SU-DHL-6 (cell line): Measurements from ENCODE around the gene ITGB8.

Source experiments
- H2AFZ ChIP-seq: fragments of 200-600 bp; sonication (generic); 2 replicates; pipeline ENCODE4 v1.6.1; 2014; ENCODE audit warnings: low read depth, mild to moderate bottlenecking, moderate library complexity, mixed read lengths, antibody characterized with exemption, low read length; ENCODE audit not compliant: severe bottlenecking
- H3F3A ChIP-seq: fragments of 200-600 bp; shearing (Covaris generic); 2 replicates; pipeline ENCODE4 v1.6.0; 2016; ENCODE audit warnings: antibody characterized with exemption, mild to moderate bottlenecking; ENCODE audit not compliant: insufficient read depth
- H3K27ac ChIP-seq: fragments of 200-600 bp; sonication (generic); 2 replicates; pipeline ENCODE4 v1.5.1; 2016; ENCODE audit warnings: low read depth, mild to moderate bottlenecking, low read length, moderate library complexity, mixed read lengths
- H3K27me3 ChIP-seq: fragments of 200-600 bp; sonication (generic), shearing (Covaris generic); 2 replicates; pipeline ENCODE4 v1.6.0; 2014; ENCODE audit warnings: mild to moderate bottlenecking, low read length
- H3K36me3 ChIP-seq: fragments of 200-600 bp; sonication (generic); 2 replicates; pipeline ENCODE4 v1.6.1; 2014; ENCODE audit warnings: mild to moderate bottlenecking, low read length, mixed read lengths
- H3K4me2 ChIP-seq: fragments of 300-600, 200-600 bp; shearing (Covaris generic), sonication (generic); 2 replicates; pipeline ENCODE4 v1.6.0; 2014; ENCODE audit warnings: low read length, low read depth, mild to moderate bottlenecking; ENCODE audit not compliant: poor library complexity, severe bottlenecking
- H3K4me3 ChIP-seq: fragments of 200-600 bp; sonication (generic); 2 replicates; pipeline ENCODE4 v1.5.1; 2014; ENCODE audit warnings: antibody characterized with exemption, low read length, mild to moderate bottlenecking, mixed read lengths; ENCODE audit not compliant: insufficient read depth, poor library complexity, severe bottlenecking
- H3K79me2 ChIP-seq: fragments of 200-600 bp; sonication (generic); 2 replicates; pipeline ENCODE4 v1.6.1; 2014; ENCODE audit warnings: mild to moderate bottlenecking, low read length, moderate library complexity; ENCODE audit not compliant: insufficient read depth
- H3K9ac ChIP-seq: fragments of 200-600 bp; sonication (generic); 2 replicates; pipeline ENCODE4 v1.7.0; 2014; ENCODE audit warnings: mild to moderate bottlenecking, low read length
- H3K9me2 ChIP-seq: fragments of 200-600 bp; sonication (generic); replicated peaks from 2 replicates; pipeline ENCODE4 v1.6.1; 2014; ENCODE audit warnings: low read length; ENCODE audit not compliant: insufficient read depth
- H3K9me3 ChIP-seq: fragments of 200-600 bp; sonication (generic); 2 replicates; pipeline ENCODE4 v1.6.1; 2014; ENCODE audit warnings: low read length, mixed read lengths; ENCODE audit not compliant: insufficient read depth
- H4K20me1 ChIP-seq: fragments of 200-600 bp; sonication (generic); 2 replicates; pipeline ENCODE4 v1.6.1; 2014; ENCODE audit warnings: low read depth, mild to moderate bottlenecking, antibody characterized with exemption, low read length, moderate library complexity, mixed read lengths
- CTCF ChIP-seq: fragments of 200-600 bp; sonication (generic); IDR thresholded peaks from one replicate; pipeline ENCODE4 v1.5.1; 2017; ENCODE audit warnings: antibody characterized with exemption, mild to moderate bottlenecking, low read length, moderate library complexity; ENCODE audit not compliant: insufficient read depth, poor library complexity, severe bottlenecking
- EZH2phosphoT487 ChIP-seq: fragments of 200-600 bp; sonication (generic), shearing (Covaris generic); conservative IDR thresholded peaks from 2 replicates; pipeline ENCODE4 v1.6.1; 2018; ENCODE audit warnings: mild to moderate bottlenecking, antibody characterized with exemption, low read length, moderate library complexity, mixed read lengths

Gene ITGB8

GRCh38 chr7:20350518-20350951 lies 19.8 kb downstream of the ITGB8 start:
- Histone ChIP-seq H3K27me3 (no peaks in the 10 kb centered on the region), H3K4me3 (no peak overlapping the region), H3K27ac (no peak overlapping the region), H4K20me1 (no peaks in the 10 kb centered on the region), H3K9me2 (no peaks in the 10 kb centered on the region), H3K9me3 (no peaks in the 10 kb centered on the region), H2AFZ (no peak overlapping the region), H3F3A (no peaks in the 10 kb centered on the region), H3K9ac (no peak overlapping the region), H3K36me3 (no peaks in the 10 kb centered on the region), H3K4me2 (no peak overlapping the region), H3K79me2 (no peaks in the 10 kb centered on the region)
- TF ChIP-seq EZH2phosphoT487 (no peak), CTCF (no peak)

- no peak overlapping the region for H3K4me2 ChIP-seq
Observed at GRCh38 chr7:20350996-20351692, 20.4 kb downstream of the ITGB8 start.

GRCh38 chr7:20351901-20352300 lies 21.2 kb downstream of the ITGB8 start:
- no peak overlapping the region for H3K4me2 ChIP-seq
- H2AFZ ChIP-seq, result no peak overlapping the region
- no peaks in the 10 kb centered on the region for H3K9me2 ChIP-seq
- no peaks in the 10 kb centered on the region for H4K20me1 ChIP-seq
- H3K9ac ChIP-seq, result no peak overlapping the region
- H3K9me3 ChIP-seq, result no peaks in the 10 kb centered on the region
- H3K79me2 ChIP-seq, result no peaks in the 10 kb centered on the region
- TF ChIP-seq EZH2phosphoT487 (no peak), CTCF (no peak)
- H3K36me3 ChIP-seq, result no peaks in the 10 kb centered on the region
- no peaks in the 10 kb centered on the region for H3F3A ChIP-seq
- H3K27ac ChIP-seq, result no peak overlapping the region
- no peak overlapping the region for H3K4me3 ChIP-seq
- H3K27me3 ChIP-seq, result no peaks in the 10 kb centered on the region

More at GRCh38 chr7:20350996-20351692, 20.4 kb downstream of the ITGB8 start:
- TF ChIP-seq CTCF, result no peak
- Histone ChIP-seq H3K36me3 (no peaks in the 10 kb centered on the region), H3K79me2 (no peaks in the 10 kb centered on the region), H3K9ac (no peak overlapping the region), H4K20me1 (no peaks in the 10 kb centered on the region), H3K27me3 (no peaks in the 10 kb centered on the region), H2AFZ (no peak overlapping the region), H3K9me3 (no peaks in the 10 kb centered on the region), H3K9me2 (no peaks in the 10 kb centered on the region), H3K4me3 (no peak overlapping the region), H3K27ac (no peak overlapping the region), H3F3A (no peaks in the 10 kb centered on the region)
